ENCODE data around the gene DMBX1.

DNA sequence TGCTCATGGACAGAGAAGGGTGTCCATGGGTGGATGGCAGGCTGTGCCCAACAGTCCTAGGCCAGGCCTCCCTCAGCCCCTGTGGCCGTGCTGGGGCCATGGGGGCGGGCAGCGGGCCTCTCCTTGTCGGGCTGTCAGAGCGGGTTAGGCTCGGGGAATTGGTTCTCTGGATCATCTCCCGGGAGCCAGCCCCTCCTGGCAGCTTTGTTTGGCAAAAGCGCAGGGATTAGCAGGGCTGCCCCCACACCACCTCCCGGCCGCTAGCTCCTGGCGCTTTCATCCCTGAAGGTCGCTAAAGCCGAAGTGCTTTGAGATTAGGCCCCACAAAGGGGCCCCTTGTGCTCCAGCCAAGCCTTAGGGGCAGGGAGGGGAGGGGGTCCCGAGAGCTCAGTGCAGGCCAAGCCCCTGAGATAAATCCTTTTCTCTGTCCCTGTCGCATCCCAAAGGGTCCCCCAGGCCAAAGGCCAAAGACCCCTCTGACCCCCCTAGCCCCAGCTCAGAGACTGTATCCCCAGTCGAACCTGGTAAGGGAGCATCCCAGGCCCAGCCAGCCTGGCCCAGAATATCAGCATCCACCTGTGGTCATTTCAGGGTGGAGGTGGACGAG, 9.8 kb upstream of the DMBX1 start:
- TF ChIP-seq EZH2 (conservative IDR thresholded peaks at IDR 0.05; ENCODE audit: low read depth, low read length) (no peak), BRCA1 (CRISPR knock-in tag; IDR thresholded peaks at IDR 0.05) (no peak), NFIB (CRISPR knock-in tag; IDR thresholded peaks at IDR 0.05; ENCODE audit: borderline replicate concordance) (no peak), ZNF547 (CRISPR knock-in tag; IDR thresholded peaks at IDR 0.05) (no peak), PRDM10 (CRISPR knock-in tag; IDR thresholded peaks at IDR 0.05; ENCODE audit: low read depth) (no peak), ATF6 (CRISPR knock-in tag; conservative IDR thresholded peaks at IDR 0.05) (no peak)
